Measurements from ENCODE around the gene ANGPT4. TPM values are rescaled to one million over a fixed set of nuclear protein-coding genes. Genes with fewer than 3 reads are reported as not detected.

The ANGPT4 gene
- polyA plus RNA-seq, 1 experiment, result not detected

- DNase-seq (ENCODE audit: low read depth, low spot score), result no peak
- POLR2A ChIA-PET, result interaction anchor here (1.0 kb wide), 1 partner anchor 25 kb away, joined by 3 read pairs; no protein-coding TSS in a partner anchor
Measured at GRCh38 chr20:910132-910869, 5.8 kb downstream of the ANGPT4 start.

GRCh38 chr20:909641-910040 is 6.5 kb downstream of the ANGPT4 start:
- H3K9me3 ChIP-seq (ENCODE audit: control insufficient read depth, insufficient read depth, low read length), result no peaks in the 10 kb centered on the region
- ChIA-PET POLR2A (no interaction called here), CTCF (interaction anchor here (1.1 to 1.3 kb wide), 2 partner anchors 46 kb away, joined by 3 read pairs; no protein-coding TSS in a partner anchor)
- no peak overlapping the region for H3K4me3 ChIP-seq (ENCODE audit: low read depth, low read length)
- TF ChIP-seq CTCF (IDR thresholded peaks at IDR 0.05; ENCODE audit: low read depth, low read length), result no peak
- no peak for DNase-seq (ENCODE audit: low read depth, low spot score)
- peaks cover 8% of the 10 kb centered on the region for H3K27me3 ChIP-seq (ENCODE audit: control insufficient read depth, insufficient read depth, low read length)
- no peak overlapping the region for H3K27ac ChIP-seq (ENCODE audit: low read depth, low read length)

More at GRCh38 chr20:910132-910869, 5.8 kb downstream of the ANGPT4 start:
- H3K9me3 ChIP-seq (ENCODE audit: control insufficient read depth, insufficient read depth, low read length), result no peaks in the 10 kb centered on the region
- H3K27me3 ChIP-seq (ENCODE audit: control insufficient read depth, insufficient read depth, low read length), result peaks cover 8% of the 10 kb centered on the region
- no peak for TF ChIP-seq CTCF (IDR thresholded peaks at IDR 0.05; ENCODE audit: low read depth, low read length)
- H3K27ac ChIP-seq (ENCODE audit: low read depth, low read length), result peak overlapping the region; percentile 31
- CTCF ChIA-PET, result interaction anchor here (0.9 to 1.1 kb wide), 2 partner anchors 45 to 95 kb away, joined by 3 read pairs; no protein-coding TSS in a partner anchor
- no peak overlapping the region for H3K4me3 ChIP-seq (ENCODE audit: low read depth, low read length)

GRCh38 chr20:906703-907270 is 9.3 kb downstream of the ANGPT4 start:
- no peak overlapping the region for H3K4me3 ChIP-seq (ENCODE audit: low read depth, low read length)
- POLR2A ChIA-PET, result interaction anchor here (0.6 kb wide), 1 partner anchor 13 kb away, joined by 4 read pairs; no protein-coding TSS in a partner anchor

GRCh38 chr20:906001-906520 is 10.1 kb downstream of the ANGPT4 start:
- TF ChIP-seq CTCF (IDR thresholded peaks at IDR 0.05; ENCODE audit: low read depth, low read length), result no peak
- no peak overlapping the region for H3K27ac ChIP-seq (ENCODE audit: low read depth, low read length)
- CTCF ChIA-PET, result interaction anchor here (0.9 to 1.0 kb wide), 2 partner anchors 101 to 200 kb away, joined by 3 read pairs; no protein-coding TSS in a partner anchor
- no peak overlapping the region for H3K4me3 ChIP-seq (ENCODE audit: low read depth, low read length)
- H3K9me3 ChIP-seq (ENCODE audit: control insufficient read depth, insufficient read depth, low read length), result no peaks in the 10 kb centered on the region
- DNase-seq (ENCODE audit: low read depth, low spot score), result no peak
- H3K27me3 ChIP-seq (ENCODE audit: control insufficient read depth, insufficient read depth, low read length), result peaks cover 2% of the 10 kb centered on the region
- POLR2A ChIA-PET, result interaction anchor here (0.6 kb wide), 1 partner anchor 14 kb away, joined by 4 read pairs; no protein-coding TSS in a partner anchor

More at GRCh38 chr20:906703-907270, 9.3 kb downstream of the ANGPT4 start:
- CTCF ChIA-PET, result interaction anchor here (1.0 kb wide), 1 partner anchor 102 kb away, joined by 3 read pairs; no protein-coding TSS in a partner anchor
- Histone ChIP-seq H3K9me3 (ENCODE audit: control insufficient read depth, insufficient read depth, low read length) (no peaks in the 10 kb centered on the region), H3K27me3 (ENCODE audit: control insufficient read depth, insufficient read depth, low read length) (peaks cover 2% of the 10 kb centered on the region), H3K27ac (ENCODE audit: low read depth, low read length) (no peak overlapping the region)
- no peak for TF ChIP-seq CTCF (IDR thresholded peaks at IDR 0.05; ENCODE audit: low read depth, low read length)
- no peak for DNase-seq (ENCODE audit: low read depth, low spot score)
